Measurements from ENCODE around the gene LGI1. TPM values are rescaled to one million over a fixed set of nuclear protein-coding genes. Genes with fewer than 3 reads are reported as not detected.

The LGI1 gene
- total and polyA plus RNA-seq, 2 of the 8 experiments (the other 6 are each of a cell fraction or from before 2014, with no cell fraction given): 0.15 TPM; not detected in 1

GRCh38 chr10:93719901-93720300, 37.8 kb upstream of the LGI1 start:
- H4K91ac ChIP-seq (replicated peaks; ENCODE audit: insufficient read length, low read length): no peak overlapping the region
- no peak overlapping the region for H3K9ac ChIP-seq (replicated peaks in 1 of 4; ENCODE audit: extremely low read depth in 1 of 4, low read depth in 3 of 4, low read length in 3 of 4)
- H3K23ac ChIP-seq (ENCODE audit: insufficient read length): no peak overlapping the region
- 80% methylated on average over 3 of the region's 3 CpGs; no CpG with 5 or more reads in 1 of the 2 experiments for WGBS, 2 experiments (ENCODE audit: extremely low coverage in 1 of 2, insufficient coverage in 1 of 2, insufficient read length in 1 of 2, insufficient replicate concordance in 2 of 2, low coverage in 1 of 2, low lambda C conversion rate in 2 of 2, missing lambda C conversion rate in 1 of 2)
- TF ChIP-seq RXRA (IDR thresholded peaks at IDR 0.05; ENCODE audit: insufficient read depth, low read depth, low read length): no peak
- TF ChIP-seq FOSL1 (IDR thresholded peaks at IDR 0.05; ENCODE audit: insufficient read depth, low read depth, low read length): no peak
- no peak for TF ChIP-seq CBX5 (IDR thresholded peaks at IDR 0.05; ENCODE audit: low read depth, low read length)
- no peak for TF ChIP-seq TEAD4 (IDR thresholded peaks at IDR 0.05; ENCODE audit: low read depth, low read length)
- no peak for TF ChIP-seq SIX5 (IDR thresholded peaks at IDR 0.05; ENCODE audit: low read depth, low read length)
- no peak overlapping the region for H3K18ac ChIP-seq (ENCODE audit: extremely low read depth, low read length)
- no peaks in the 10 kb centered on the region for H3K36me3 ChIP-seq (ENCODE audit: control insufficient read depth in 2 of 4, insufficient read depth in 4 of 4, low read length in 3 of 4)
- peak overlapping the region in 1 of 2 experiments; percentile 49; a peak in 2 of 4 replicates for H3K4me2 ChIP-seq (ENCODE audit: insufficient read depth in 1 of 2, low read depth in 2 of 2, low read length in 2 of 2)
- ChIA-PET CTCF (ENCODE audit: partially characterized antibody) (interaction anchor here (0.6 to 2.4 kb wide), 10 partner anchors 10 to 1629 kb away, joined by 3 to 10 read pairs (median 4); partner anchors contain the start of gene FRA10AC1), POLR2A (ENCODE audit: partially characterized antibody) (no interaction called here)
- no peak overlapping the region for H4K5ac ChIP-seq (ENCODE audit: insufficient read length, low read depth, low read length)
- H3K23me2 ChIP-seq (ENCODE audit: low read depth, low read length): no peaks in the 10 kb centered on the region
- H2BK5ac ChIP-seq (ENCODE audit: low read depth, low read length): no peak overlapping the region
- no peak overlapping the region for H2BK120ac ChIP-seq (replicated peaks; ENCODE audit: low read depth, low read length)
- no peak overlapping the region; the same call in 1 of the 2 replicates for H2BK12ac ChIP-seq (ENCODE audit: low read depth, low read length)
- DNase-seq (ENCODE audit: low read depth in 1 of 2, low spot score in 2 of 2) (no peak), FAIRE-seq (no peak)
- no peaks in the 10 kb centered on the region for H3K79me1 ChIP-seq (ENCODE audit: low read depth, low read length)
- H3K4ac ChIP-seq (replicated peaks; ENCODE audit: insufficient read length, low read depth, low read length): no peak overlapping the region
- H3K9me3 ChIP-seq (ENCODE audit: insufficient read depth in 2 of 2, low read depth in 1 of 2, low read length in 1 of 2): no peaks in the 10 kb centered on the region
- H3K56ac ChIP-seq (replicated peaks; ENCODE audit: insufficient read length, low read depth, low read length): no peak overlapping the region
- H3K27me3 ChIP-seq (replicated peaks in 1 of 4; ENCODE audit: control insufficient read depth in 3 of 4, extremely low read depth in 1 of 4, insufficient read depth in 3 of 4, low read length in 3 of 4): no peaks in the 10 kb centered on the region
- H2AFZ ChIP-seq (ENCODE audit: low read length): peak overlapping the region; percentile 74
- no peaks in the 10 kb centered on the region for H3K79me2 ChIP-seq (ENCODE audit: control insufficient read depth in 1 of 2, insufficient read depth in 2 of 2, low read length in 2 of 2)
- no peak overlapping the region for H2BK15ac ChIP-seq (ENCODE audit: low read length)
- no peak overlapping the region for H2BK20ac ChIP-seq (ENCODE audit: low read length)
- H3K27ac ChIP-seq (ENCODE audit: low read depth, low read length): no peak overlapping the region
- no peak overlapping the region for H4K8ac ChIP-seq (ENCODE audit: extremely low read depth, insufficient read depth, low read length)
- peaks cover 0 to 10% (median 2%) of the 10 kb centered on the region in 4 experiments; a peak in 3 of 7 replicates for H3K4me1 ChIP-seq (replicated peaks in 1 of 4; ENCODE audit: control insufficient read depth in 3 of 4, insufficient read depth in 4 of 4, low read length in 3 of 4)
- H3K4me3 ChIP-seq (ENCODE audit: extremely low read depth in 1 of 4, insufficient read depth in 2 of 4, low read depth in 3 of 4, low read length in 4 of 4): no peak overlapping the region
- H4K20me1 ChIP-seq (replicated peaks in 1 of 2; ENCODE audit: control insufficient read depth in 1 of 2, insufficient read depth in 2 of 2, low read length in 2 of 2): no peaks in the 10 kb centered on the region
- H3K14ac ChIP-seq (ENCODE audit: insufficient read length): no peak overlapping the region
- H2AK5ac ChIP-seq (ENCODE audit: low read depth, low read length): no peak overlapping the region
